Thyroid gland (tissue), 4 donors: Measurements from ENCODE around the gene PDE6C. TPM values are rescaled to one million over a fixed set of nuclear protein-coding genes. Genes with fewer than 3 reads are reported as not detected.

Experiments
- DNase-seq, 2 donors: peaks; one replicate each; pipeline ENCODE4 v3.0.0-alpha.2; 2019
- H3K27ac ChIP-seq, 3 donors: fragments of 200-600 bp; sonication (generic); 1 replicate in 2 of 3; 2 replicates in 1 of 3; pipeline ENCODE4 v1.5.1; 2016 to 2019; ENCODE audit warnings: mild to moderate bottlenecking in 1 of 3, moderate library complexity in 1 of 3
- H3K27me3 ChIP-seq: fragments of 200-600 bp; sonication (generic); one replicate; pipeline ENCODE4 v1.5.1; 2019
- H3K36me3 ChIP-seq, 2 donors: fragments of 200-600 bp; sonication (generic); one replicate each; pipeline ENCODE4 v1.5.1; 2016 to 2019
- H3K4me1 ChIP-seq, 2 donors: fragments of 200-600 bp; sonication (generic); one replicate each; pipeline ENCODE4 v1.5.1; 2017 to 2019
- H3K4me3 ChIP-seq, 3 donors: fragments of 200-600 bp; sonication (generic); replicated peaks in 1 of 3; 1 replicate in 2 of 3; 2 replicates in 1 of 3; pipeline ENCODE4 v1.5.1; 2016; ENCODE audit warnings: mild to moderate bottlenecking in 1 of 3
- H3K9me3 ChIP-seq: fragments of 200-600 bp; sonication (generic); one replicate; pipeline ENCODE4 v1.5.1; 2017
- POLR2A ChIP-seq, 2 donors: fragments of 450-650 bp; IDR thresholded peaks; one replicate each; pipeline ENCODE4 v1.6.1; 2017; ENCODE audit warnings: antibody characterized with exemption in 2 of 2, mild to moderate bottlenecking in 2 of 2, moderate library complexity in 1 of 2
- WGBS, 2 donors: methylation state at CpG; one replicate each; pipeline ENCODE4 v1.1.5; 2017; 5-methylcytosine and 5-hydroxymethylcytosine counted together
- intact Hi-C: fragments of 100-400 bp; cut with DNase I; formaldehyde crosslinking; loops from one replicate; pipeline ENCODE4 v1.15.1; 2023
- total RNA-seq, 4 donors: library from RNA; depleted of rRNA; stranded (reverse); fragments of >200 nt; gene quantifications; one replicate each; pipeline ENCODE4 v1.2.3, GENCODE V29; 2016
- TF ChIP-seq, protein P1 (sequence below), 6 experiments: fragments of 200-600 bp in 3 of 6; fragments of 450-650 bp in 3 of 6; sonication (generic) in 3 of 6; IDR thresholded peaks; one replicate each; pipeline ENCODE4 v1.5.1; 2016 to 2019; ENCODE audit warnings: antibody characterized with exemption in 6 of 6, mild to moderate bottlenecking in 2 of 6, inconsistent platforms in 1 of 6, moderate library complexity in 1 of 6

Gene PDE6C
- total RNA-seq, 4 donors from 2014 or later: not detected

DNA sequence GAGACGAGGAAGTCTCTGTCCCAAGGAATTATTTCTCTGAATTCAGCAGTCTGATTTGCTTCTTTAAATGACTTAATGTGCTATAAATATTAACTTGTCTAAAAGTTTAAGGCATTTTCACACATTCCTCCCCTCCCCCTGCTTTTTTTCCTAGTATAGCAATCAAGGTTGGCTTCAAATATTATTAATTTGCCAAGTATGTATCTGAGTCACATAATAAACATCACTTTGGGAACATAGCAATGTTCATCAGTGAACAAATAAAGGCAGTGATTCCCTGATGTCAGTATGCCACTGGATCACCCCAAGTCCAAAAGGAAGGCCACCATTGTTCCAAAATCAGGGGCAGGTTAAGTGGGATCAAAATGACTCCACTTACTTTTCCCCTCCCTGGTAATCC, 40.5 kb downstream of the PDE6C start:
- intact Hi-C loops: no loop called here
- Histone ChIP-seq H3K27me3 (no peaks in the 10 kb centered on the region), H3K36me3 (no peaks in the 10 kb centered on the region), H3K4me3 (no peak overlapping the region), H3K4me1 (no peaks in the 10 kb centered on the region), H3K9me3 (no peaks in the 10 kb centered on the region), H3K27ac (no peak overlapping the region)
- DNase-seq: no peak
- no peak for TF ChIP-seq POLR2A (IDR thresholded peaks at IDR 0.05)
- TF ChIP-seq, protein P1, sequence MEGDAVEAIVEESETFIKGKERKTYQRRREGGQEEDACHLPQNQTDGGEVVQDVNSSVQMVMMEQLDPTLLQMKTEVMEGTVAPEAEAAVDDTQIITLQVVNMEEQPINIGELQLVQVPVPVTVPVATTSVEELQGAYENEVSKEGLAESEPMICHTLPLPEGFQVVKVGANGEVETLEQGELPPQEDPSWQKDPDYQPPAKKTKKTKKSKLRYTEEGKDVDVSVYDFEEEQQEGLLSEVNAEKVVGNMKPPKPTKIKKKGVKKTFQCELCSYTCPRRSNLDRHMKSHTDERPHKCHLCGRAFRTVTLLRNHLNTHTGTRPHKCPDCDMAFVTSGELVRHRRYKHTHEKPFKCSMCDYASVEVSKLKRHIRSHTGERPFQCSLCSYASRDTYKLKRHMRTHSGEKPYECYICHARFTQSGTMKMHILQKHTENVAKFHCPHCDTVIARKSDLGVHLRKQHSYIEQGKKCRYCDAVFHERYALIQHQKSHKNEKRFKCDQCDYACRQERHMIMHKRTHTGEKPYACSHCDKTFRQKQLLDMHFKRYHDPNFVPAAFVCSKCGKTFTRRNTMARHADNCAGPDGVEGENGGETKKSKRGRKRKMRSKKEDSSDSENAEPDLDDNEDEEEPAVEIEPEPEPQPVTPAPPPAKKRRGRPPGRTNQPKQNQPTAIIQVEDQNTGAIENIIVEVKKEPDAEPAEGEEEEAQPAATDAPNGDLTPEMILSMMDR (IDR thresholded peaks at IDR 0.05): no peak
- WGBS, 2 donors: 89 to 92% methylated on average over 1 of the region's 1 CpG

DNA sequence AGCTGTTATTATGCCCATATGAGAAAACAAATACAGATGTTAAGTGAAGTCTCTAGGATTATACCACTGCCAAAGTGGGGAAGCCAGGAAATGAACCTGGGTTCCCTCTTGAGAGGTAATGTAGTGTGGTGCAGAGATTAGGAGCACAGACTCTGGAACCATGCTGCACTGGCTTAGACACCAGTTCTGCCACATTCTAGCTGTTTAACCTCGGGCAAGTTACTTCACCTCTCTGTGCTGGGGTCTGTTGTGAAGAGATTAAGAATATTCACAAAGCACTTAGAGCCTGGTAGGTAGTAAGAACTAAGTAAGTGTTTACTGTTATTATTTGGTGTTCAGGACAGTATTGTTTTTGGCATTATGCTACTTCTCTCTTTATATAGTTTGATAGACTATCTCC, 41.9 kb downstream of the PDE6C start:
- H3K27me3 ChIP-seq: no peaks in the 10 kb centered on the region
- intact Hi-C loops: no loop called here
- no peaks in the 10 kb centered on the region for H3K4me1 ChIP-seq
- 80 to 85% methylated on average over 1 of the region's 1 CpG for WGBS, 2 donors
- no peaks in the 10 kb centered on the region for H3K9me3 ChIP-seq
- no peaks in the 10 kb centered on the region for H3K36me3 ChIP-seq
- H3K4me3 ChIP-seq: no peak overlapping the region
- no peak overlapping the region for H3K27ac ChIP-seq
- no peak for TF ChIP-seq POLR2A (IDR thresholded peaks at IDR 0.05)
- TF ChIP-seq, protein P1 (IDR thresholded peaks at IDR 0.05): no peak
- no peak for DNase-seq

DNA sequence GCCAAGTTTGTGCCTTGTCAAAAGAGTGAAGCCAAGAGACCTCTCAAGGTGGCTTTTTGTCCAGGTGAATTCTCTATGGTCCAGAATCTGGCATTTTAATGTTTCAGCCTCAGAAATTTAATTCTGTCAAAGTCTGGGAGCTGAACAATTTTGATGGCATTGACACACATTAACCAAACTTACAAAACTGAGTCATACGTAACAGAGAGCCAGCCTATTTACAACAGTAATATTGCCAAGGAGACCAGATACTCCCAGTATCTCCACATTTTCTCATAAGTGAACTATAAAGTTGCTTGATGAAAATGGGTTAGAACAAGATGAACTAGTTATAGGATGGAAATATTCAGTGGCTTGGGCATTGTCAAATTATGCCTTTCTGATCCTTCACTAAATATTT, 43.8 kb downstream of the PDE6C start:
- H3K9me3 ChIP-seq: no peaks in the 10 kb centered on the region
- intact Hi-C loops: no loop called here
- H3K27ac ChIP-seq: no peak overlapping the region
- no peak for DNase-seq
- no peaks in the 10 kb centered on the region for H3K27me3 ChIP-seq
- TF ChIP-seq, protein P1 (IDR thresholded peaks at IDR 0.05): no peak
- no peak for TF ChIP-seq POLR2A (IDR thresholded peaks at IDR 0.05)
- WGBS, 2 donors: 84 to 96% methylated on average over 1 of the region's 1 CpG
- no peaks in the 10 kb centered on the region for H3K4me1 ChIP-seq
- no peaks in the 10 kb centered on the region for H3K36me3 ChIP-seq
- no peak overlapping the region for H3K4me3 ChIP-seq

DNA sequence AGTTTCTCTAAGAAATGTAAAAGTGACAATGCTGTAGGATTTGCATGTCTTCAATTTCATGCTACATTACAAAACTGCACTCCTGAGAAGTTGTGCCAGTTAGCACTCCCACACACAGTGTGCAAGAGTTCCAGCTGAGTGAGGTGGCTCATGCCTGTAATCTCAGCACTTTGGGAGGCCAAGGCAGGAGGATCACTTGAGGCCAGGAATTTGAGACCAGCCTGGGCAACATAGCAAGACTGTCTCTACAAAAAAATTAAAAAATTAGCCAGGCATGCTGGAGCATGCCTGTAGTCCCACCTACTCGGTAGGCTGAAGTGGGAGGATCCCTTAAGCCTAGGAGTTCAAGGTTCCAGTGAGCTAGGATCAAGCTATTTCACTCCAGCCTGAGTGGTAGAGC, 45.4 kb downstream of the PDE6C start:
- Histone ChIP-seq H3K27me3 (no peaks in the 10 kb centered on the region), H3K9me3 (no peaks in the 10 kb centered on the region), H3K27ac (no peak overlapping the region), H3K4me1 (no peaks in the 10 kb centered on the region), H3K4me3 (no peak overlapping the region), H3K36me3 (no peaks in the 10 kb centered on the region)
- no peak for DNase-seq
- intact Hi-C loops: no loop called here
- WGBS, 2 donors: 71 to 76% methylated on average over 1 of the region's 1 CpG
- TF ChIP-seq, protein P1 (IDR thresholded peaks at IDR 0.05): no peak
- no peak for TF ChIP-seq POLR2A (IDR thresholded peaks at IDR 0.05)

DNA sequence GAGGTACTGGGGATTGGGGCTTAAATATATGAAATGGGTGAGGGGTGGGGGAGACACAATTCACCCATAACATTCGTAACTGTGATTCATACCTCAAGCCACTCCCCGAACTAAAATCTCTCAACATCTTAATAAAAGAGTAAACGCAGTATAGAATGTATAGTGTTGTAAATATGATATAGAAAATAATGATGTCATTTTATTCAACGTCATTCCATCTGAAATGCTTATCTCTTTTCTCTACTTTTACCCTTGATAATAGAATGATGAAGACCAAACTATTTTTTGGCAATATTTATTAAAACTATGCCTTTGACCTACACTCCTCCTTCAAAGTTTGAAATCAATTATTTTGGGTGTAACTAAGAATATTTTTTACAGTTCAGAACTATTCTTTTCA, 53.7 kb downstream of the PDE6C start:
- 96 to 97% methylated on average over 4 of the region's 4 CpGs for WGBS, 2 donors
- Histone ChIP-seq H3K27me3 (no peaks in the 10 kb centered on the region), H3K4me3 (no peak overlapping the region), H3K9me3 (no peaks in the 10 kb centered on the region), H3K36me3 (peaks cover 4 to 9% of the 10 kb centered on the region in 2 donors), H3K4me1 (no peaks in the 10 kb centered on the region), H3K27ac (no peak overlapping the region)
- intact Hi-C loops: no loop called here
- TF ChIP-seq, protein P1 (IDR thresholded peaks at IDR 0.05): no peak
- TF ChIP-seq POLR2A (IDR thresholded peaks at IDR 0.05): no peak
- DNase-seq: no peak
